Lower leg skin (tissue), 3 donors: ENCODE data around the gene MITF.

Experiments used
- POLR2A ChIP-seq, 2 donors: fragments of 450-650 bp; IDR thresholded peaks; one replicate each; pipeline ENCODE4 v1.6.1; 2016 to 2017; ENCODE audit warnings: antibody characterized with exemption in 2 of 2, mild to moderate bottlenecking in 1 of 2, moderate library complexity in 1 of 2
- TF ChIP-seq, protein P1 (sequence below), 3 donors: fragments of 450-650 bp; IDR thresholded peaks; one replicate each; pipeline ENCODE4 v1.5.1; 2016; ENCODE audit warnings: antibody characterized with exemption in 3 of 3, mild to moderate bottlenecking in 3 of 3, moderate library complexity in 2 of 3

GRCh38 chr3:69844706-69845105, 105.4 kb downstream of the MITF start:
- TF ChIP-seq, protein P1, sequence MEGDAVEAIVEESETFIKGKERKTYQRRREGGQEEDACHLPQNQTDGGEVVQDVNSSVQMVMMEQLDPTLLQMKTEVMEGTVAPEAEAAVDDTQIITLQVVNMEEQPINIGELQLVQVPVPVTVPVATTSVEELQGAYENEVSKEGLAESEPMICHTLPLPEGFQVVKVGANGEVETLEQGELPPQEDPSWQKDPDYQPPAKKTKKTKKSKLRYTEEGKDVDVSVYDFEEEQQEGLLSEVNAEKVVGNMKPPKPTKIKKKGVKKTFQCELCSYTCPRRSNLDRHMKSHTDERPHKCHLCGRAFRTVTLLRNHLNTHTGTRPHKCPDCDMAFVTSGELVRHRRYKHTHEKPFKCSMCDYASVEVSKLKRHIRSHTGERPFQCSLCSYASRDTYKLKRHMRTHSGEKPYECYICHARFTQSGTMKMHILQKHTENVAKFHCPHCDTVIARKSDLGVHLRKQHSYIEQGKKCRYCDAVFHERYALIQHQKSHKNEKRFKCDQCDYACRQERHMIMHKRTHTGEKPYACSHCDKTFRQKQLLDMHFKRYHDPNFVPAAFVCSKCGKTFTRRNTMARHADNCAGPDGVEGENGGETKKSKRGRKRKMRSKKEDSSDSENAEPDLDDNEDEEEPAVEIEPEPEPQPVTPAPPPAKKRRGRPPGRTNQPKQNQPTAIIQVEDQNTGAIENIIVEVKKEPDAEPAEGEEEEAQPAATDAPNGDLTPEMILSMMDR (IDR thresholded peaks at IDR 0.05) = no peak
- no peak for TF ChIP-seq POLR2A (IDR thresholded peaks at IDR 0.05)
